HepG2 (cell line): ENCODE results near the gene NELFB. TPM values are rescaled to one million over a fixed set of nuclear protein-coding genes. Genes with fewer than 3 reads are reported as not detected.

Experiments
- CHD4 ChIP-seq: fragments of 200-600 bp; sonication (generic); IDR thresholded peaks from 2 replicates; pipeline ENCODE4 v1.7.0; 2017; ENCODE audit warnings: mild to moderate bottlenecking, low read length, borderline replicate concordance
- CSRNP2 ChIP-seq: sonication (generic); formaldehyde crosslinking; conservative IDR thresholded peaks from 2 replicates; pipeline ENCODE4 v1.8.0; 2022; ENCODE audit warnings: low read depth, missing genetic modification reagents
- HNRNPL ChIP-seq: fragments of 200-400 bp; formaldehyde crosslinking; IDR thresholded peaks from 2 replicates; pipeline ENCODE4 v1.6.1; 2017; ENCODE audit warnings: mild to moderate bottlenecking, low read depth, low read length
- KDM5A ChIP-seq: fragments of 200-600 bp; sonication (generic); IDR thresholded peaks from 2 replicates; pipeline ENCODE4 v1.7.0; 2018; ENCODE audit warnings: antibody characterized with exemption, mild to moderate bottlenecking, low read length, borderline replicate concordance
- KLF9 ChIP-seq: IDR thresholded peaks from 2 replicates; pipeline ENCODE4 v1.6.1; 2016; ENCODE audit warnings: low read depth
- MIER3 ChIP-seq: IDR thresholded peaks from 2 replicates; pipeline ENCODE4 v1.6.1; 2016; ENCODE audit warnings: missing compliant biosample characterization, borderline replicate concordance
- MYNN ChIP-seq: sonication (generic); formaldehyde crosslinking; IDR thresholded peaks from 2 replicates; pipeline ENCODE4 v1.4.0; 2020; ENCODE audit warnings: mild to moderate bottlenecking, low read depth, missing genetic modification reagents
- NFATC3 ChIP-seq: sonication (generic); formaldehyde crosslinking; IDR thresholded peaks from 2 replicates; pipeline ENCODE4 v1.5.1; 2020; ENCODE audit warnings: mild to moderate bottlenecking, missing genetic modification reagents
- SAFB2 ChIP-seq: sonication (generic); formaldehyde crosslinking; IDR thresholded peaks from 2 replicates; pipeline ENCODE4 v1.5.1; 2020; ENCODE audit warnings: missing genetic modification reagents, low read depth, mild to moderate bottlenecking, borderline replicate concordance
- TEAD3 ChIP-seq: optimal IDR thresholded peaks from 2 replicates; pipeline ENCODE3; 2016; ENCODE audit warnings: borderline replicate concordance
- YY1 ChIP-seq: IDR thresholded peaks from 2 replicates; pipeline ENCODE4 v1.6.1; 2011; ENCODE audit warnings: low read length, low read depth, moderate library complexity, mild to moderate bottlenecking; ENCODE audit not compliant: insufficient read depth, insufficient replicate concordance
- ZNF138 ChIP-seq: sonication (generic); formaldehyde crosslinking; IDR thresholded peaks from 2 replicates; pipeline ENCODE4 v1.5.0; 2020; ENCODE audit warnings: mild to moderate bottlenecking, low read depth, missing genetic modification reagents
- ZNF296 ChIP-seq: sonication (generic); formaldehyde crosslinking; conservative IDR thresholded peaks from 2 replicates; pipeline ENCODE4 v1.5.0; 2020; ENCODE audit warnings: mild to moderate bottlenecking, missing genetic modification reagents
- ZNF333 ChIP-seq: sonication (generic); formaldehyde crosslinking; IDR thresholded peaks from 2 replicates; pipeline ENCODE4 v1.4.0; 2020; ENCODE audit warnings: mild to moderate bottlenecking, missing genetic modification reagents, borderline replicate concordance
- ZNF660 ChIP-seq: sonication (generic); formaldehyde crosslinking; IDR thresholded peaks from 2 replicates; pipeline ENCODE4 v1.5.1; 2020; ENCODE audit warnings: mild to moderate bottlenecking, low read depth, missing genetic modification reagents, borderline replicate concordance
- polyA plus RNA-seq, 8 experiments: library from polyadenylated mRNA; depleted of rRNA in 3 of 8; stranded (reverse) in 7 of 8; unstranded in 1 of 8; fragments of >200 nt; fragmentation: Illumina TruSeq in 4 of 8; extraction: Trizol in 4 of 8; gene quantifications; 2 replicates each; pipeline versions ENCODE4 v1.2.1 to v1.2.3, GENCODE V29; 2011 to 2016; ENCODE audit warnings: low read depth in 4 of 8, missing spikeins in 1 of 8, mixed read lengths in 1 of 8; ENCODE audit not compliant: insufficient read depth in 1 of 8
- total RNA-seq, 5 experiments: library from RNA; depleted of rRNA; stranded (reverse); fragments of >200 nt; fragmentation: Illumina TruSeq; extraction: Trizol; gene quantifications; 2 replicates each; pipeline ENCODE4 v1.2.3, GENCODE V29; 2016; ENCODE audit warnings: low read depth in 1 of 5
- TF ChIP-seq, protein P1 (sequence below): sonication (generic); formaldehyde crosslinking; IDR thresholded peaks from 2 replicates; pipeline ENCODE4 v1.4.0; 2020; ENCODE audit warnings: missing genetic modification reagents, borderline replicate concordance
- TF ChIP-seq, protein P2 (sequence below): sonication (generic); formaldehyde crosslinking; IDR thresholded peaks from 2 replicates; pipeline ENCODE4 v1.8.1; 2022; ENCODE audit warnings: mild to moderate bottlenecking, missing genetic modification reagents
- TF ChIP-seq, protein P3 (sequence below): sonication (generic); formaldehyde crosslinking; IDR thresholded peaks from 2 replicates; pipeline ENCODE4 v1.8.0; 2022; ENCODE audit warnings: missing genetic modification reagents, mild to moderate bottlenecking, moderate library complexity, borderline replicate concordance

The NELFB gene
- total and polyA plus RNA-seq, 2 of the 13 experiments (the other 11 are each of a cell fraction or from before 2014, with no cell fraction given) = 26.5 to 45.8 TPM

DNA sequence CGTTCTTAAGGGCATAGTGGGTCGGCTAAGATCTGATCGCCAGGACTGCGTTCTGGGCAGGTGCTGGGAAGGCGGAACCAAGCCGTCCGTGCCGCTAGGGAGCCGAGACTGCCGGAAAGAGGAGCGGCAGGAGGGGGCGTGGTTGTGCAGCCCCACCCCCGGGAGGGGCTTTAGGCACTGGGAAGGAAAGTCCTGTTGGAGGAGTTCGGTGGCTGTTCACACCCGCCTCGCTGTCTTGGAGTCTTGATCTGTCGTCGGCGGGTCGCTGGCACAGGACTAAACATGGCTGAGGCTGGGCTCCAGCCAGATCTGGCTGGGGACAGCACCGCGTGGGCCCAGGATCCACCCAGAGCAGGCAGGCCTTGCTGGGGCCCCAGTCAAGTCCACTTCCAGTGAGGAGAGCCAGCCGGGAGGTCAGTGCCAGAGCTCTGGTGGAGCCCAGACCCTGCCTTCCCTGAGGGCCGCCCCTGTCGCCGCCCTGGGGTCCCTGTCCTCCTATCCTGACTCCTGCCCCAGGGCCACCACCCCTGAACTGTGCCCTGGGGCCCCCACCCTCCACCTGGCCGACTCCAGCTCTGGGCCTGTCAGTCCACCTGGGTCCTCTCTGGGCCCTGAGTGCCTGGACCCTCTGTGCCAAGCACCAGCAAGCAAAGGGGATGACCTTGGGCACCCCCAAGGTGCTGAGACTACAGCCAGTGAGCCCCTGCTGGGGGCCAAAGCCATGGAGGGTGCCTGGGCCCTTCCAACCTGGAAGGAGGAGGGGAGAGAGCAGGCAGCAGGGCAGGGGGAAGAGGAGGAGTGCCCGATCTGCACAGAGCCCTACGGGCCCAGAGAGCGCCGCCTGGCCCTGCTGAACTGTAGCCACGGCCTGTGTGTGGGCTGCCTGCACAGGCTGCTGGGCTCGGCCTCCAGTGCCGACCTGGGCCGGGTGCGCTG is 37.6 kb upstream of the NELFB start (continued):
- TF ChIP-seq MYNN (no peak), HNRNPL (0 out of 2 replicates have a peak, but pooled peaks have one; percentile 82), CHD4 (no peak), KDM5A (peak; percentile 22; the same call in 1 of the 2 replicates), SAFB2 (CRISPR knock-in tag) (no peak), ZNF296 (CRISPR knock-in tag) (no peak), ZNF660 (CRISPR knock-in tag) (no peak), ZNF138 (no peak; the same call in 1 of the 2 replicates), ZNF333 (CRISPR knock-in tag) (no peak), CSRNP2 (CRISPR knock-in tag) (no peak), TEAD3 (CRISPR knock-in tag) (peak; percentile 55), NFATC3 (peak; percentile 38; the same call in 1 of the 2 replicates), KLF9 (0 out of 2 replicates have a peak, but pooled peaks have one; percentile 88), YY1 (peak; percentile 69), MIER3 (CRISPR knock-in tag) (no peak)
- TF ChIP-seq, protein P1, sequence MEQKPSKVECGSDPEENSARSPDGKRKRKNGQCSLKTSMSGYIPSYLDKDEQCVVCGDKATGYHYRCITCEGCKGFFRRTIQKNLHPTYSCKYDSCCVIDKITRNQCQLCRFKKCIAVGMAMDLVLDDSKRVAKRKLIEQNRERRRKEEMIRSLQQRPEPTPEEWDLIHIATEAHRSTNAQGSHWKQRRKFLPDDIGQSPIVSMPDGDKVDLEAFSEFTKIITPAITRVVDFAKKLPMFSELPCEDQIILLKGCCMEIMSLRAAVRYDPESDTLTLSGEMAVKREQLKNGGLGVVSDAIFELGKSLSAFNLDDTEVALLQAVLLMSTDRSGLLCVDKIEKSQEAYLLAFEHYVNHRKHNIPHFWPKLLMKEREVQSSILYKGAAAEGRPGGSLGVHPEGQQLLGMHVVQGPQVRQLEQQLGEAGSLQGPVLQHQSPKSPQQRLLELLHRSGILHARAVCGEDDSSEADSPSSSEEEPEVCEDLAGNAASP (CRISPR knock-in tag) = 0 out of 2 replicates have a peak, but pooled peaks have one; percentile 2
- TF ChIP-seq, protein P2, sequence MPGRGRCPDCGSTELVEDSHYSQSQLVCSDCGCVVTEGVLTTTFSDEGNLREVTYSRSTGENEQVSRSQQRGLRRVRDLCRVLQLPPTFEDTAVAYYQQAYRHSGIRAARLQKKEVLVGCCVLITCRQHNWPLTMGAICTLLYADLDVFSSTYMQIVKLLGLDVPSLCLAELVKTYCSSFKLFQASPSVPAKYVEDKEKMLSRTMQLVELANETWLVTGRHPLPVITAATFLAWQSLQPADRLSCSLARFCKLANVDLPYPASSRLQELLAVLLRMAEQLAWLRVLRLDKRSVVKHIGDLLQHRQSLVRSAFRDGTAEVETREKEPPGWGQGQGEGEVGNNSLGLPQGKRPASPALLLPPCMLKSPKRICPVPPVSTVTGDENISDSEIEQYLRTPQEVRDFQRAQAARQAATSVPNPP = no peak
- TF ChIP-seq, protein P3, sequence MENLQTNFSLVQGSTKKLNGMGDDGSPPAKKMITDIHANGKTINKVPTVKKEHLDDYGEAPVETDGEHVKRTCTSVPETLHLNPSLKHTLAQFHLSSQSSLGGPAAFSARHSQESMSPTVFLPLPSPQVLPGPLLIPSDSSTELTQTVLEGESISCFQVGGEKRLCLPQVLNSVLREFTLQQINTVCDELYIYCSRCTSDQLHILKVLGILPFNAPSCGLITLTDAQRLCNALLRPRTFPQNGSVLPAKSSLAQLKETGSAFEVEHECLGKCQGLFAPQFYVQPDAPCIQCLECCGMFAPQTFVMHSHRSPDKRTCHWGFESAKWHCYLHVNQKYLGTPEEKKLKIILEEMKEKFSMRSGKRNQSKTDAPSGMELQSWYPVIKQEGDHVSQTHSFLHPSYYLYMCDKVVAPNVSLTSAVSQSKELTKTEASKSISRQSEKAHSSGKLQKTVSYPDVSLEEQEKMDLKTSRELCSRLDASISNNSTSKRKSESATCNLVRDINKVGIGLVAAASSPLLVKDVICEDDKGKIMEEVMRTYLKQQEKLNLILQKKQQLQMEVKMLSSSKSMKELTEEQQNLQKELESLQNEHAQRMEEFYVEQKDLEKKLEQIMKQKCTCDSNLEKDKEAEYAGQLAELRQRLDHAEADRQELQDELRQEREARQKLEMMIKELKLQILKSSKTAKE = no peak
